Measurements from ENCODE around the gene PEX11G.

The PEX11G gene

GRCh38 chr19:7492558-7492957 is 3.7 kb upstream of the PEX11G start:
- no peak for DNase-seq

GRCh38 chr19:7492142-7492541 is 3.3 kb upstream of the PEX11G start:
- peak; percentile 46 for DNase-seq

DNA sequence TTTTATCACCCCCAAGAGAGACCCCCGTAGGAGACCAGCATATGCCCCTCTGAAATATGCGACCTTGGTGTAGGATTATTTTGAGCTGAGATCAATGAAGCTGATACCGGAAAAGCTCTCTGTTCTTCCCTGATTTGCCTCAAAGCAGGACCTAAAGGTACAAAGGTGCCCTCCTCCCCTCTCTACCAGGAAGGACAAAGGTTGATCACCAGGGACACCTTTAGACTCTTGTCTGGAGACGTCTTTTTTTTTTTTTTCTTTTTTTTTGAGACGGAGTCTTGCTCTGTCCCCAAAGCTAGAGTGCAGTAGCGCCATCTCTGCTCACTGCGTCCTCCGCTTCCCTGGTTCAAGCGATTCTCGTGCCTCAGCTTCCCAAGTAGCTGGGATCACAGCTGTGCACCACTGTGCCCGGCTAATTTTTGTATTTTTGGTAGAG is 792 bp upstream of the PEX11G start:
- DNase-seq, result peak; percentile 59

- DNase-seq, result no peak
These were observed 1.9 kb downstream of the PEX11G start for GRCh38 chr19:7486923-7487322.

GRCh38 chr19:7483720-7484201 is 5.1 kb downstream of the PEX11G start:
- no peak for DNase-seq

- no peak for DNase-seq
These were observed 6.0 kb downstream of the PEX11G start for GRCh38 chr19:7482584-7483439.

DNA sequence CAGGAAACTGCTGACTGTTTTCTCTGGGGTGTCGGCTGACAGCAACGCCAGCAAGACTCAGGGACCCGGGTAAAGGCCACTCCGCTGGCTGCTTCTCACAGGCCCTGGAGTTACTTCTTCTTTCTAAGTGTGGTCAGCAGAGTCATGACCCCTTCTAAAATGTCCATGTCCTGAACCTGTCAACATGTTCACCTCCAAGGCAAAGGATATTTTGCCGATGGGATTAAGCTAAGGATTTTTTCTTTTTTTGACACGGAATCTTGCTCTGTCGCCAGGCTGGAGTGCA is 7.9 kb downstream of the PEX11G start:
- no peak for DNase-seq

DNA sequence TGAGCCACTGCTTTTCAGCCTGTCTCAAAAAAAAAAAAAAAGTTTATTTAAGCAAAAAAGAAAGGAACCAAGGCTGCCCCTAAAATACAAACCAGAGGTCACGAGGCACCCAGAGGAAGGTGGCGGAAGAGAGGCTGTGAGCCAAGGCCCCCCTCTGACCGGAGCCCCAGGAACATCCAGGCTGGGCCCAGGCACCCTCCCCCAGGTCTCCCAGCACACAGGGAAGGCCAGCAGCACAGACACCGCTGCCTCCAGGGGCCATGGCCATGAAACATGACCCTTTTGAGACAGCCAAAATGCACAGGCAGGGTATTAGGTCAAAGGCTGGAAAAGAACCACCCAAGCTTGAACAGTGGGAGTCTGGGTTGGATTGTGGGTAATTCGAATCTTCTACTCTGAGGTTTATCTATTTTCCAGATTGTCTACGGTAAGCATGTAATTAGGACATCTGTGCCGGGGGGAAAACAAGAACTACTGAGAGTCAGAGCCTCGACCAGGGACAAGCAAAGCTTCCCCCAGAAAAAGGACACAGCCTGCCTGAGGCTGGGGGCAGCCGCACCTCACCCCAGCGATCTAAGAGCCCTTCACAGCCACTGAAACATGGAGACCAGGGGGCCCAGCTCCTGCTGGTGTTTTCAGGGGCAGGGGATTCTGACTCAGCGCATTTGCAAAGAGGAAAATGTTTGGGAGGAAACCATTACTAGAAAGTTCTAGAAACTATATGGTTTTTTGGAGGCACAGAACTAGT is 8.4 kb downstream of the PEX11G start:
- no peak for DNase-seq

GRCh38 chr19:7478843-7479227 is 10.0 kb downstream of the PEX11G start:
- DNase-seq, result no peak

DNA sequence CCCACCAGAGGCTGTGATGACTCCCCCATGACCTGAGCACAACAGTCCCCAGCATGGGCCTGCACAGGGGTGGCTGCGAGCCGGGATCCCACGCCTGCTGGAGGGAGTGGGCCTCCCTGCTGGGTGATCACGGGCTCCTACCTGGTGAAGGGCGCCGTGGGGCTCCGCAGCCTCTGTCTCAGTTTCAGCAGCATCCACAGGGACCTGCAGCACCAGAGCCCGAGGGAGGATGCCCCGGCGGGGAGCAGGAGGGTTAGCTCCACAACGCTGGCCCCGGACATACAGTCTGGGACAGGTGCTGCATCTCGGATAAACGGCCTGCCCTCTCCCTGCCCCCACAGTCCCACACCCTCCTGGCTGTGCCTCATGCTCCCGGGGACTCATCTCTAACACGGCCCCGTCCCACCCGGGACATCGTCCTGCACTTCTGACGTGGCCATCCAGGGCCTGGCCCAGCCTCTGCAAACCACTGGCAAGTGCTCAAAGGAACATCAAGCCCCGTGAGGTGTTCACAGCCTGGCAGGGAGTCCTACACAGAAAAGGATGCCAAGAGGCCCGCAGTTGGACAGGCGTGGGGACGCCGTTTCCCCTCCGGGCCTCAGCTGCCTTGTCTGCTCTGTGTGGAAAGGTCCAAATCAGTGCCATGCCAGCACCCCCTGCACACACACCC is 10.5 kb downstream of the PEX11G start:
- no peak for DNase-seq

GRCh38 chr19:7477758-7478157 is 11.1 kb downstream of the PEX11G start:
- no peak for DNase-seq

DNA sequence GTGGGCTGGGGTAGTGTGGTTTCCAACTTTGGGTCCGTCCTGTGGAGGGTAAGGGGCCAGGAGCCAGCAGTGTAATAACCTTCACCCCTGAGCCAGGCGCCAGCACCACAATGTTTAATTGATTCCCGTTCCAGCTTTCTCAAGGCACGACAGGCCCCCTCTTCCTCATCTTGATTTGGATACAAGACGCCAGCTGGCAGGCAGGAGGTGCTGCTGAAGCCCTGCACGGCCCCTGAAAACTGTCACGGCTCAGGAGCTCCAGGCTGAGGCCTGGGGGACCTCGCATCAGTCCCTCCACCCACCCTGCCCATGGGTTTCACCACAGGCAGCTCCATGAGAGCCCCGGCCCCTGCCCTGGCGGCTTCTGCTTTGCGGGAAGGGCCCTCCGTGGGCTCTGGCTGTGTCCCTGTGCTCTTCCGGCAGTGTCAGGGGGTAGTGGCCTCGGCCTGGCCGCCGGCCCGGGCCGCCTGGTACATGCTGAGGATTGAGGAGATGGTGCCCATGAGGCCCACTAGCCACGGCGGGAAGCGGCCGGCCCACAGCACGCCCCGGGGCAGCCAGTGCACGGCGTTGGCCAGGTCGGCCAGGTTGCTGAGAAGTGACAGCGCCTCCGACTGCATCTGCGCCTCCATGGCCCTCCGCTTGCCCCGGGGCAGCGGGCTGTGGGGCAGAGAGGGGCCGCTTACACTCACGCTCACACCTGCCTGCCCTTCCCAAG is 11.9 kb downstream of the PEX11G start:
- no peak for DNase-seq

DNA sequence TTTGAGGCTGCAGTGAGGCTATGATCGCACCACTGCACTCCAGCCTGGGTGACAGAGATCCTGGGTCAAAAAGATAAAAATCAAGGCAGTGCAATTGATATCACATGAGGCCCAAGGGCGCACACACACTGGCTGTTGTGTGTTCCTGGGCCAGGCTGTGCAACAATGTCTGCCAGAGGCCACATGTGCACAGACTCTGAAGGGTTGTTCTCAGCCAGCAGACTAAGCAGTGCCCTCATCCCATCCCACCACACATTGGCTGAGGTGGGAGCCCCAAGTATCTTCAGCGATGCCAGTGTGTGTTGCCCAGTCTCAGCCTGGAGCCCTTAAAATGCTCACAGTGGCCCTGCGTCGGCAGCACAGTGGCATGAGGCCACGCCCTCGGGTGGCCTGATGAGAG is 12.6 kb downstream of the PEX11G start:
- no peak for DNase-seq

GRCh38 chr19:7475665-7476064 is 13.2 kb downstream of the PEX11G start:
- DNase-seq, result no peak

DNA sequence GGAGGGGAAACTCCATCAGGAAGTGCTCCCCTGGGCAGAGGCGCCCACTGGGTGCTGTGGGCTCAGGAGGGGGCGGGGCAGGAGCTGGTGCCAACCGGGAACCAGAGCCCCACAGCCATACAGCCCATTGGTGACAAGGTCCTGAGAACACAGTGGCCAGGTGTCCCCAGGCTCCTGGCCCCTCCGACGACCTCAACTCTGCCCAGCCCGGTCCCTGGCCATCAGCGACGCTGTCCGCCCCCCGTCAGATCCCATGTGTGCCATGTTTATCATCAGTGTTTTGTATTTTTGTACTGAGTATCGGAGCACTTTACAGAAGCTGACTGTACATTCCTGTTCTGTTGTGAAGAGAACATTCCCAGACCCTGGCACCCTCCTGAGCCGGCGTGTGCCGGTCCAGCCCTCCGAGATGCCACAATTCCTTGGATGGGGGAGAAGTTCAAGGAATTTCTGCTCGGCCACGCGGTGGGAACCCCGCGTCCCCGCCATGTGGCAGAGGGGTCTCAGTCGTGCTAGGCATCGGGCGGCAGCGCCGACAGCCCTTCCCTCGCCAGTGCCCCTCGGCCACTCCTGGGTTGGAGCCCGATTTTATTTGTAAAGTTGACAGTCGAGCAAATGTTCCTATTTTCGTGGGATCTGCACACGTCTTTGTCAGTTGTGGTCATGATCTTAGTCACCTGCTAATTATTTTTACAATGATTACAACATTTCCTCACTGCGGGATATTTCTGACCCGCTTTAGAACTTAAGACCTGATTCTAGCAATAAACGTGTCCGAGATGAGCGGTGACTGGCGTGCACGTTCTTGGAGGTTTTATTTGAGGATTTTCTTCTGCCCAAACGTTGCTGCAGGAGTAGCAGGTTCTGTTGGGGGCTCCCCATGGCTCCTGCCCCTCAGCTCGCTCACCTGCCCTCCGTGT is 16.9 kb downstream of the PEX11G start:
- DNase-seq, result no peak

DNA sequence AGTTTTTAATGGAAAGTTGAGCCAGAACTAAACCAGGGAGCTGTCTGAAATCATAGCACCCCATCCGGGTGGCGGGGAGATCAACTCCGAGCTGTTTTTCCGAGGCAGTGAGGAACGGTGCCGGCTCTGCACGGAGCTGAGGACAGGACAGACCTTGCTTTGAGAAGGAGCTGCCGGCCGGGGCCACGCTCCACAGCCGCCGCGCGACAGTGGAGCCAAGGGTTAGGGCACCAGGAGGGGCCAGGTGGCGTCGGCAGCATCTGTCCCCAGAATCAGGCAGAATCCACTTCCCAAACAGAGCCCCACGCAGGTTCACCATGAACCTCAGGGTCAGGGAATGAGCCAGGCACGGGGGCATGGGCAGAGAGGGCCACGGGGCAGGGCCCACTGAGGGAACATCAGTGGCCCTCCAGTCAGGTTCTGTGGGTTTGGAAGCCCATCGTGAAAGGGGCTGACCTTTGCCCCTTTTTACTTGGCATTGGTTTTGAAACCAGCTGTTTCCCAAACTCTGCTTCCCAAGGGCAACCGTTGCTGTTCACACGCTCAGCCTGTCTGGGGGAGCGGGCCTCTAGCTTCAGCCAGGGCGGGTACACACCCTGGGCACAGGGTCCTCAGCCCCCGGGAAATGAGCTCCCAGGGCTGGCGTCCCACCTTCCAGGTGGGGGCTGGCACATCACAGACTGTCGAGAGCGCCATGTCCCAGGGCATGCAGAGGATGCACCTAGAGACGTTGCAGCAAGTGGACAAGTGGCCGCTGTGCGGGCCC is 18.1 kb downstream of the PEX11G start:
- DNase-seq, result no peak

- DNase-seq, result no peak
These were observed 19.1 kb downstream of the PEX11G start for GRCh38 chr19:7469669-7470285.

DNA sequence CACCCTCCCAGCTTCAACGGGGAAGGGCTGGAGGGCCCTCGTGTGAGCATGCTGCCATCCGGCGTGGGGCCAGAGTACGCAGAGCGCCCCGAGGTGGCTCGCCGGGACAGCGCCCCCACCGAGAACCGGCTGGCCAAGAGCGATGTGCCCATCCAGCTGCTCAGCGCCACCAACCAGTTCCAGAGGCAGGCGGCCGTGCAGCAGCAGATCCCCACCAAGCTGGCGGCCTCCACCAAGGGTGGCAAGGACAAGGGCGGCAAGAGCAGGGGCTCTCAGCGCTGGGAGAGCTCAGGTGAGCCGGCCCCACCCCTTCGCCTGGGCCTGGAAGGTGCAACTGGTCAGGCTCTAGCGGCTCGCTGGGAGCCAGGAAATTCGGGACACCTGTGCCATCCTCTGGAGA is 20.0 kb downstream of the PEX11G start:
- DNase-seq, result no peak

GRCh38 chr19:7467009-7467989 is 21.5 kb downstream of the PEX11G start:
- DNase-seq, result no peak
